Gastroesophageal sphincter (tissue), 2 donors: ENCODE data around the gene PRIMPOL.

Experiments used
- EP300 ChIP-seq: sonication (generic); formaldehyde crosslinking; IDR thresholded peaks from one replicate; pipeline ENCODE4 v1.6.1; 2017; ENCODE audit warnings: antibody characterized with exemption, mild to moderate bottlenecking
- POLR2A ChIP-seq, 2 donors: fragments of 450-650 bp; IDR thresholded peaks; one replicate each; pipeline ENCODE4 v1.6.1; 2017; ENCODE audit warnings: antibody characterized with exemption in 2 of 2, mild to moderate bottlenecking in 2 of 2, moderate library complexity in 1 of 2
- POLR2AphosphoS5 ChIP-seq: sonication (generic); formaldehyde crosslinking; IDR thresholded peaks from one replicate; pipeline ENCODE4 v1.6.1; 2017; ENCODE audit warnings: antibody characterized with exemption

- TF ChIP-seq EP300 (no peak), POLR2AphosphoS5 (no peak), POLR2A (IDR thresholded peaks at IDR 0.05) (no peak)
Measured at GRCh38 chr4:184662236-184662635, 12.7 kb downstream of the PRIMPOL start.
